ENCODE measurements around the gene MYO7B. TPM values are rescaled to one million over a fixed set of nuclear protein-coding genes. Genes with fewer than 3 reads are reported as not detected.

MYO7B gene
- total RNA-seq, 2 experiments from 2014 or later: 0.65 to 1.2 TPM

- intact Hi-C loops (cut with micrococcal nuclease): loop anchor here (5.0 kb wide), 1 partner anchor 37 kb away; no protein-coding TSS in a partner anchor
- Mint-ChIP-seq H3K27me3 (no peaks in the 10 kb centered on the region), H3K9me3 (no peaks in the 10 kb centered on the region), H3K4me1 (ENCODE audit: low read depth) (peaks cover 3% of the 10 kb centered on the region), H3K4me3 (no peak overlapping the region), H3K36me3 (ENCODE audit: low read depth) (no peaks in the 10 kb centered on the region), H3K27ac (no peak overlapping the region)
- DNase-seq: no peak
- no peak for ATAC-seq
- no peak for TF ChIP-seq CTCF (IDR thresholded peaks at IDR 0.05)
- CTCF ChIA-PET: interaction anchor here (0.9 to 5.2 kb wide), 6 partner anchors 14 to 222 kb away, joined by 4 to 114 read pairs (median 30); partner anchors contain the start of gene WDR33
- POLR2A ChIA-PET: no interaction called here
Measured at GRCh38 chr2:127589841-127590240, 54.4 kb downstream of the MYO7B start.

GRCh38 chr2:127590386-127591190 is 55.1 kb downstream of the MYO7B start:
- CTCF ChIA-PET: interaction anchor here (0.6 to 5.2 kb wide), 58 partner anchors 9 to 384 kb away, joined by 3 to 114 read pairs (median 5); partner anchors contain the start of genes GPR17, LIMS2, SFT2D3 and WDR33
- H3K27me3 Mint-ChIP-seq: no peaks in the 10 kb centered on the region
- H3K9me3 Mint-ChIP-seq: no peaks in the 10 kb centered on the region
- H3K4me3 Mint-ChIP-seq: no peak overlapping the region
- H3K27ac Mint-ChIP-seq: no peak overlapping the region
- peaks cover 3% of the 10 kb centered on the region for H3K4me1 Mint-ChIP-seq (ENCODE audit: low read depth)
- H3K36me3 Mint-ChIP-seq (ENCODE audit: low read depth): no peaks in the 10 kb centered on the region
- TF ChIP-seq CTCF (IDR thresholded peaks at IDR 0.05): no peak
- POLR2A ChIA-PET: interaction anchor here (0.8 to 1.5 kb wide), 7 partner anchors 33 to 126 kb away, joined by 3 to 5 read pairs (median 4); partner anchors contain the start of gene SFT2D3
- DNase-seq (no peak), ATAC-seq (no peak)
- intact Hi-C loops (cut with micrococcal nuclease): loop anchor here (1.0 to 5.0 kb wide), 2 partner anchors 37 to 59 kb away; no protein-coding TSS in a partner anchor

- intact Hi-C loops (cut with micrococcal nuclease): loop anchor here (1.0 to 5.0 kb wide), 2 partner anchors 36 to 58 kb away; no protein-coding TSS in a partner anchor
- peak; percentile 78 for TF ChIP-seq CTCF (IDR thresholded peaks at IDR 0.05)
- ATAC-seq (peak; percentile 99), DNase-seq (peak; percentile 83)
- Mint-ChIP-seq H3K27me3 (no peaks in the 10 kb centered on the region), H3K4me1 (ENCODE audit: low read depth) (peaks cover 3% of the 10 kb centered on the region), H3K27ac (no peak overlapping the region), H3K4me3 (no peak overlapping the region), H3K9me3 (no peaks in the 10 kb centered on the region), H3K36me3 (ENCODE audit: low read depth) (no peaks in the 10 kb centered on the region)
- POLR2A ChIA-PET: interaction anchor here (0.8 to 1.5 kb wide), 7 partner anchors 32 to 126 kb away, joined by 3 to 5 read pairs (median 4); partner anchors contain the start of gene SFT2D3
- CTCF ChIA-PET: interaction anchor here (0.6 to 5.2 kb wide), 60 partner anchors 8 to 559 kb away, joined by 3 to 114 read pairs (median 5); partner anchors contain the start of genes GPR17, LIMS2, SFT2D3 and WDR33
Measured at GRCh38 chr2:127591221-127591923, 55.9 kb downstream of the MYO7B start.

- ATAC-seq (no peak), DNase-seq (no peak)
- no peaks in the 10 kb centered on the region for H3K27me3 Mint-ChIP-seq
- no peak overlapping the region for H3K4me3 Mint-ChIP-seq
- no peak for TF ChIP-seq CTCF (IDR thresholded peaks at IDR 0.05)
- H3K9me3 Mint-ChIP-seq: no peaks in the 10 kb centered on the region
- intact Hi-C loops (cut with micrococcal nuclease): loop anchor here (5.0 kb wide), 1 partner anchor 35 kb away; no protein-coding TSS in a partner anchor
- H3K27ac Mint-ChIP-seq: no peak overlapping the region
- no peaks in the 10 kb centered on the region for H3K36me3 Mint-ChIP-seq (ENCODE audit: low read depth)
- H3K4me1 Mint-ChIP-seq (ENCODE audit: low read depth): peaks cover 4% of the 10 kb centered on the region
- ChIA-PET POLR2A (no interaction called here), CTCF (interaction anchor here (3.0 to 5.2 kb wide), 4 partner anchors 45 to 103 kb away, joined by 33 to 114 read pairs (median 48); no protein-coding TSS in a partner anchor)
Measured at GRCh38 chr2:127592761-127593227, 57.3 kb downstream of the MYO7B start.
